Measurements from ENCODE around the gene WRNIP1. TPM values are rescaled to one million over a fixed set of nuclear protein-coding genes. Genes with fewer than 3 reads are reported as not detected.

WRNIP1 gene
- total RNA-seq, 4 donors from 2014 or later: 70.6 to 99.9 (median 84.1) TPM

GRCh38 chr6:2766767-2767656 is 1.8 kb downstream of the WRNIP1 start:
- Histone ChIP-seq H3K27ac (peak overlapping the region; percentile 94 to 98 (median 95)), H3K36me3 (no peaks in the 10 kb centered on the region), H3K4me3 (replicated peaks in 1 of 3) (peak overlapping the region; percentile 77 to 79 (median 79)), H3K9me3 (no peaks in the 10 kb centered on the region), H3K4me1 (peaks cover 30 to 37% of the 10 kb centered on the region in 2 donors), H3K27me3 (no peaks in the 10 kb centered on the region)
- peak in 1 of 2 donors; percentile 45 for DNase-seq
- intact Hi-C loops (cut with DNase I): no loop called here
- WGBS, 2 donors: 13 to 14% methylated on average over 13 of the region's 13 CpGs
- TF ChIP-seq CTCF (IDR thresholded peaks at IDR 0.05) (peak in 1 of 6 experiments; percentile 5), POLR2A (IDR thresholded peaks at IDR 0.05) (peak in 1 of 2 donors; percentile 64)

- TF ChIP-seq POLR2A (IDR thresholded peaks at IDR 0.05): no peak
- no peak for TF ChIP-seq CTCF (IDR thresholded peaks at IDR 0.05)
- intact Hi-C loops (cut with DNase I): no loop called here
- no peaks in the 10 kb centered on the region for H3K9me3 ChIP-seq
- no peaks in the 10 kb centered on the region for H3K36me3 ChIP-seq
- WGBS, 2 donors: 64 to 66% methylated on average over 9 of the region's 9 CpGs
- peaks cover 30 to 42% of the 10 kb centered on the region in 2 donors for H3K4me1 ChIP-seq
- no peak for DNase-seq
- H3K27me3 ChIP-seq: no peaks in the 10 kb centered on the region
- H3K4me3 ChIP-seq (replicated peaks in 1 of 3): peak overlapping the region in 1 of 3 donors; percentile 4
- H3K27ac ChIP-seq: peak overlapping the region; percentile 8 to 94 (median 24)
Measured at GRCh38 chr6:2767657-2768524, 2.7 kb downstream of the WRNIP1 start.

- Histone ChIP-seq H3K36me3 (no peaks in the 10 kb centered on the region), H3K4me3 (replicated peaks in 1 of 3) (no peak overlapping the region), H3K9me3 (no peaks in the 10 kb centered on the region), H3K27me3 (no peaks in the 10 kb centered on the region), H3K27ac (peak overlapping the region in 1 of 3 donors; percentile 94), H3K4me1 (peaks cover 30 to 46% of the 10 kb centered on the region in 2 donors)
- no peak for DNase-seq
- no peak for TF ChIP-seq POLR2A (IDR thresholded peaks at IDR 0.05)
- intact Hi-C loops (cut with DNase I): no loop called here
- 63% methylated on average over 6 of the region's 6 CpGs for WGBS, 2 donors
Measured at GRCh38 chr6:2768696-2769095, 3.5 kb downstream of the WRNIP1 start.

- Histone ChIP-seq H3K27ac (peak overlapping the region in 1 of 3 donors; percentile 29), H3K4me1 (peaks cover 30 to 46% of the 10 kb centered on the region in 2 donors)
- intact Hi-C loops (cut with DNase I): no loop called here
Measured at GRCh38 chr6:2770171-2770570, 5.0 kb downstream of the WRNIP1 start.

More at GRCh38 chr6:2770171-2770570, 5.0 kb downstream of the WRNIP1 start:
- no peaks in the 10 kb centered on the region for H3K9me3 ChIP-seq
- WGBS, 2 donors: 49 to 50% methylated on average over 13 of the region's 13 CpGs
- no peaks in the 10 kb centered on the region for H3K27me3 ChIP-seq
- TF ChIP-seq POLR2A (IDR thresholded peaks at IDR 0.05) (no peak), CTCF (IDR thresholded peaks at IDR 0.05) (no peak)
- no peaks in the 10 kb centered on the region for H3K36me3 ChIP-seq
- peak in 1 of 2 donors; percentile 40 for DNase-seq
- no peak overlapping the region for H3K4me3 ChIP-seq (replicated peaks in 1 of 3)

Data from thyroid gland (tissue), 4 donors.